Mesothelial cell of epicardium (in vitro differentiated cells): Measurements from ENCODE around the gene NUB1. TPM values are rescaled to one million over a fixed set of nuclear protein-coding genes. Genes with fewer than 3 reads are reported as not detected.

ENCODE experiments used
- DNase-seq, 2 experiments: peaks; one replicate each; pipeline ENCODE4 v3.0.0; 2021; ENCODE audit warnings: low spot score in 2 of 2; ENCODE audit not compliant: unreplicated experiment in 2 of 2
- H3K27ac Mint-ChIP-seq: 2 replicates; pipeline ENCODE4 v1.8.0; 2021; ENCODE audit warnings: mixed read lengths
- H3K27me3 Mint-ChIP-seq: 2 replicates; pipeline ENCODE4 v1.8.0; 2021; ENCODE audit warnings: low read depth, mixed read lengths
- H3K36me3 Mint-ChIP-seq: 2 replicates; pipeline ENCODE4 v1.8.0; 2021; ENCODE audit warnings: mixed read lengths
- H3K4me1 Mint-ChIP-seq: 2 replicates; pipeline ENCODE4 v1.8.0; 2021; ENCODE audit warnings: mixed read lengths
- H3K4me3 Mint-ChIP-seq: 2 replicates; pipeline ENCODE4 v1.8.0; 2021; ENCODE audit warnings: mild to moderate bottlenecking, moderate library complexity, mixed read lengths
- H3K9me3 Mint-ChIP-seq: 2 replicates; pipeline ENCODE4 v1.8.0; 2021; ENCODE audit warnings: mixed read lengths
- total RNA-seq: library from RNA; stranded (reverse); gene quantifications from 3 replicates; pipeline ENCODE4 v1.2.1, GENCODE V29; 2021
- TF ChIP-seq, protein P1 (sequence below): fragments of 200-600 bp; sonication (generic); IDR thresholded peaks from one replicate; pipeline ENCODE4 v1.5.0; 2021; ENCODE audit warnings: antibody characterized with exemption; ENCODE audit not compliant: unreplicated experiment

Gene NUB1
- total RNA-seq, 1 donor from 2014 or later, result 52.3 TPM

DNA sequence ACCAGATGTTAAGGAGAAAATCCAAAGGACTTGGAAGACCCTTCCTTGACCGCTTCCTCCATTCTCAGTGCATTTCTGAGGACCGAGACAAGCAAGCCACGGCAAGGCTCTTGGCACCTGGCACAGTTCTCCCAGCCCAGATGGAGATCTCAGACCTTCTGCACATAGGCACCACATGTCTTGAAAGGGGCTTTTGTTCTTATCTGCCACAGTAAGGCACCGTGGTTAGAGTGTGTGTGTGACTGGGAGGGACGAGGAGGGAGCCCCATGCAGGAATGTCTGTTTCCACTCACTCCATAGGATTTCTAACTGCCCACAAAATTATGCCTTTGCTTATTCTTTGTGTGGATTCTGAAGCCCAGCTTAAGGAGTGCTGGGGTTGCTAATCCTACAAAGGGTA, 78.5 kb downstream of the NUB1 start:
- Mint-ChIP-seq H3K36me3 (peaks cover 28% of the 10 kb centered on the region), H3K9me3 (peaks cover 26% of the 10 kb centered on the region), H3K4me3 (no peak overlapping the region), H3K27ac (no peak overlapping the region), H3K4me1 (peaks cover 35% of the 10 kb centered on the region), H3K27me3 (no peaks in the 10 kb centered on the region)
- TF ChIP-seq, protein P1, sequence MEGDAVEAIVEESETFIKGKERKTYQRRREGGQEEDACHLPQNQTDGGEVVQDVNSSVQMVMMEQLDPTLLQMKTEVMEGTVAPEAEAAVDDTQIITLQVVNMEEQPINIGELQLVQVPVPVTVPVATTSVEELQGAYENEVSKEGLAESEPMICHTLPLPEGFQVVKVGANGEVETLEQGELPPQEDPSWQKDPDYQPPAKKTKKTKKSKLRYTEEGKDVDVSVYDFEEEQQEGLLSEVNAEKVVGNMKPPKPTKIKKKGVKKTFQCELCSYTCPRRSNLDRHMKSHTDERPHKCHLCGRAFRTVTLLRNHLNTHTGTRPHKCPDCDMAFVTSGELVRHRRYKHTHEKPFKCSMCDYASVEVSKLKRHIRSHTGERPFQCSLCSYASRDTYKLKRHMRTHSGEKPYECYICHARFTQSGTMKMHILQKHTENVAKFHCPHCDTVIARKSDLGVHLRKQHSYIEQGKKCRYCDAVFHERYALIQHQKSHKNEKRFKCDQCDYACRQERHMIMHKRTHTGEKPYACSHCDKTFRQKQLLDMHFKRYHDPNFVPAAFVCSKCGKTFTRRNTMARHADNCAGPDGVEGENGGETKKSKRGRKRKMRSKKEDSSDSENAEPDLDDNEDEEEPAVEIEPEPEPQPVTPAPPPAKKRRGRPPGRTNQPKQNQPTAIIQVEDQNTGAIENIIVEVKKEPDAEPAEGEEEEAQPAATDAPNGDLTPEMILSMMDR, result no peak
- DNase-seq, result no peak

DNA sequence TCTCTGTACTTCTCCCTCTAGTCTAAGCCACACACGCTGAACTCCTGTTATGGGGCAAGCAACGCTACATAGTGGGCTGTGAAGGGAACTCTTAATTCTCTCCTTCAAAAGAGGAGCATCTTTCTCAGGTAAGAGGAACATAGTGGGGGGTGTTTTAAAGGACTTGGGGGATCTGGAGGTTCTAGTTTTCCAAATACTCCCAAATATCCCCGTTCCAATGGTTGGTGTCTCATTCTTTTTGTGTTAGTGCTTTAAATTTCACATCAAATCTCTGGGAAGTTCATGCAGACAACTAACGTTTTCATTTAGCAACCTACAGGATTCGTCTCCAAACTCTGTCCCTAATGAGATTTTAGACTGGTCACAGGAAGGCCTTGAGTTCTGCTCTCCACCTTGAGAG, 80.6 kb downstream of the NUB1 start:
- TF ChIP-seq, protein P1, result no peak
- Mint-ChIP-seq H3K4me1 (peaks cover 37% of the 10 kb centered on the region), H3K4me3 (no peak overlapping the region), H3K36me3 (peaks cover 25% of the 10 kb centered on the region), H3K9me3 (peaks cover 23% of the 10 kb centered on the region), H3K27ac (peak overlapping the region; percentile 15), H3K27me3 (no peaks in the 10 kb centered on the region)
- no peak for DNase-seq

DNA sequence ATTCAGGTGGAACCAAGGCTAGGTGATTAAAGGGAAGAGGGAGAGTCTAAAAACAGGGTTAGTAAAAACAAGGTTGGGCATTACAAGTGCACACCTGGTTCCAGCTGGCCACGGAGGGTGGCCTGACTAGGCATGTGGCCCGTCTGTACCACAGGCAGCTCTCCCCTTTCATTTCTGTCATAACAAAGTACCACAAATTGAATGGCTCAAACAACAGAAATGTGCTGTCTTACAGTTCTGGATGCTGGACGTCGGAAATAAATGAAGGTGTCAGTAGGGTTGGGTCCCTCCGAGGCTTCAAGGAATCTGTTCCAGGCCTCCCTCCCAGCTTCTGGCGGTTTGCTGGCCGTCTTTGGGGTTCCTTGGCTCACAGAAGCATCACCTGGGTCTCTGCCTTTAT, 81.6 kb downstream of the NUB1 start:
- no peak overlapping the region for H3K4me3 Mint-ChIP-seq
- H3K27ac Mint-ChIP-seq, result peak overlapping the region; percentile 79

DNA sequence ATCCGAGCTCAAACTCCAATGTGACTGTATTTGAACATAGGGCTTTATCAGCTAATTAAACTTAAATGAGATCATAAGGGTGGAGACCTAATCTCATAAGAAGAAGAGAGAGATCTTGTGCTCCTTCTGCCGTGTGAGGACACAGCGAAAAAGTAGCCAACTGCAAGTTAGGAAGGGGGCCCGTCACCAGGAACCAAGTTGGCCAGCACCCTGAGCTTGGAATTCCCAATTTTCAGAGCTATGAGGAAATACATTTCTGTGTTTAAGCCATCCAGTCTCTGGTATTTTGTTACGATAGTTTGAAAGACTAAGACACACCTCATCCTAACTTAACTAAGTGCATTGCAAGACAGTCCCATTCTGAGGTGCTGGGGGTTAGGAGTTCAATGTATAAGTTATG, 82.3 kb downstream of the NUB1 start:
- no peaks in the 10 kb centered on the region for H3K27me3 Mint-ChIP-seq
- H3K4me3 Mint-ChIP-seq, result no peak overlapping the region
- TF ChIP-seq, protein P1, result no peak
- H3K4me1 Mint-ChIP-seq, result peaks cover 54% of the 10 kb centered on the region
- peaks cover 18% of the 10 kb centered on the region for H3K9me3 Mint-ChIP-seq
- DNase-seq, result no peak
- peak overlapping the region; percentile 79 for H3K27ac Mint-ChIP-seq
- peaks cover 21% of the 10 kb centered on the region for H3K36me3 Mint-ChIP-seq

More for the DNA sequence above, 81.6 kb downstream of the NUB1 start:
- DNase-seq, result no peak
- Mint-ChIP-seq H3K9me3 (peaks cover 20% of the 10 kb centered on the region), H3K4me1 (peaks cover 47% of the 10 kb centered on the region), H3K36me3 (peaks cover 23% of the 10 kb centered on the region), H3K27me3 (no peaks in the 10 kb centered on the region)
- TF ChIP-seq, protein P1, result no peak

DNA sequence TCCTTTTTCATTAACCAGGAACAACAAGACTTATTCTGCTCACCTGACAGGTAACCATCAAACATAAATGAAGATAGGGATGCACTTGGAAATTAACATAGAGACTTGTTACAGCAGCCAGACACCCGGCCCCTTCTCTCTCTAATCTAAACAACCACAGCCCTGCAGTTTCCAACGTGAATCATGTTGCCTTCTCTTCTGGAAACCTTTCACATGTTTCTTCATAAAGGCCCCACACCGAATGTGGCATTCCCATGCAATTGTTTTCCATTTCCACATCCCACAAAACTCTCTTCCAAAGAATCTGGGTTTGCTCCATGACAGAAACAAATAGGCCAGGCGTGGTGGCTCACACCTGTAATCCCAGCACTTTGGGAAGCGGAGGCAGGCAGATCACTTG, 83.2 kb downstream of the NUB1 start:
- H3K36me3 Mint-ChIP-seq, result peaks cover 21% of the 10 kb centered on the region
- H3K9me3 Mint-ChIP-seq, result peaks cover 18% of the 10 kb centered on the region
- no peaks in the 10 kb centered on the region for H3K27me3 Mint-ChIP-seq
- peaks cover 63% of the 10 kb centered on the region for H3K4me1 Mint-ChIP-seq
- H3K27ac Mint-ChIP-seq, result peak overlapping the region; percentile 79
- no peak overlapping the region for H3K4me3 Mint-ChIP-seq
- TF ChIP-seq, protein P1, result no peak
- no peak for DNase-seq
